RPMI7951 (cell line): ENCODE results near the gene TMEM248. TPM values are rescaled to one million over a fixed set of nuclear protein-coding genes. Genes with fewer than 3 reads are reported as not detected.
"Not testable (repeated sequence)": the region's sequence is repeated elsewhere in the genome, so short reads cannot be mapped to it uniquely, and the experiment has no call there.

Experiments
- DNase-seq: peaks from one replicate; pipeline ENCODE4 v3.0.0-alpha.2; 2012; ENCODE audit warnings: low read depth
- total RNA-seq: library from RNA; depleted of rRNA; stranded (reverse); fragments of >200 nt; shearing (Covaris generic); gene quantifications from 2 replicates; pipeline ENCODE4 v1.2.3, GENCODE V29; 2014

The TMEM248 gene
- total RNA-seq, 1 experiment from 2014 or later = 120 TPM

DNA sequence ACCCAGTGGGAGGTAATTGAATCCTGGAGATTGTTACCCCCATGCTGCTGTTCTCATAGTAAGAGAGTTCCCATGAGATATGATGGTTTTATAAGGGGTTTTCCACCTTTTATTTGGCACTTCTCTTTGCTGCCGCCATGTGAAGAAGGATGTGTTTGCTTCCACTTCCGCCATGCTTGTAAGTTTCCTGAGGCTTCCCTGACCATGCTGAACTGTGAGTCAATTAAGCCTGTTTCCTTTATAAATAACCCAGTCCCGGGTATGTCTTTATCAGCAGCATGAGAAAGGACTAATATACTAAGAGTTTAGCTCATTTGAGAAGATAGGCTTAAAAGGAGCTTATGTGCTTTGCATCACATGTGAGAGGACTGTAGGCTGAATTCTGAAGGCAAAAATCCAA, 29.3 kb downstream of the TMEM248 start:
- DNase-seq = peak; percentile 8

DNA sequence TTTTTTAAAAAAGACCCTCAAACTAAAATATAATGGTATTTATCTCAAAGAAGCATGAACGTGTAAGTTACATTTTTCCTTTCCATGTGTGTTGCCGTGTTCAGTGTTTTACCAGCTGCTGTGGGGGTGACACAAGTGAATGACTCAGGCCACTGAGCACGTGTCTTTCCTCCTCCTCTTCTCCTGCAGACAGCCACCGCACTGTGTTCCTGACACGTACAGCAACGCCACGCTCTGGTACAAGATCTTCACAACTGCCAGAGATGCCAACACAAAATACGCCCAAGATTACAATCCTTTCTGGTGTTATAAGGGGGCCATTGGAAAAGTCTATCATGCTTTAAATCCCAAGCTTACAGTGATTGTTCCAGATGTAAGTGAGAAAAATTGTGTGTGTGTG, 29.7 kb downstream of the TMEM248 start:
- peak; percentile 81 for DNase-seq

DNA sequence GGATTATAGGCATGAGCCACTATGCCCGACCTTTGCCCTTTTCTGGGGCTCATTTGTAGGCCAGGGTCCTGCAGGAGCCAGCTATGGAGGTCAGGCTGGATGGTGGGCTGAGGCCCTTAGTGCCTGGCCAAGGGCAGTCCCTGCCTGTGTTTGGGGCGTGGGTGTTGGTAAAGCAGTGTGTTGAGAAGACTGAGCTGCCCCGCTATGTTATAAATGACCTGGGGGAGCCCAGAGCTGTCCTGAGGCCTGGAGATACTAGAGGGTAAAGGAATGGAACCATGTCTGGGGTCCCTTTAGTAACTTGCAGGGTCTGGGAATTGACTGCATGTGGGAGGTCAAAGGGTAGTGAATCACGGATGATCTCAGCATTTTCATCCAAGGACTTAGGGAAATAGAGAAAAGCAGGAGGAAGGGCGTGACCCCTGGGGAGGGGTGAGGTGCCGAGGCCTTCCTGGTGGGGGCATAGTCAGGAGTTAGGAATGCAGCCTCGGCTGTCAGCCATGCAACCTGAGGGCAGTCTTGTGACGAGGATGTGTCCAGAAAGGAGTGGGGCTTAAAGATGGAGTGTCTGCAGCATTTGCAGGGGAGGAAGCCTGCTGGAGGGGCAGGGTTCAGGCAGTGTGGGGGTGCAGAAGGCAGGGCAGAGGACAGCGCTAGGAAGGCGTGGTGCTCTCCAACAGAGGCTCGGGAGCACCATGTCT, 31.5 kb downstream of the TMEM248 start:
- peak; percentile 89 for DNase-seq

DNA sequence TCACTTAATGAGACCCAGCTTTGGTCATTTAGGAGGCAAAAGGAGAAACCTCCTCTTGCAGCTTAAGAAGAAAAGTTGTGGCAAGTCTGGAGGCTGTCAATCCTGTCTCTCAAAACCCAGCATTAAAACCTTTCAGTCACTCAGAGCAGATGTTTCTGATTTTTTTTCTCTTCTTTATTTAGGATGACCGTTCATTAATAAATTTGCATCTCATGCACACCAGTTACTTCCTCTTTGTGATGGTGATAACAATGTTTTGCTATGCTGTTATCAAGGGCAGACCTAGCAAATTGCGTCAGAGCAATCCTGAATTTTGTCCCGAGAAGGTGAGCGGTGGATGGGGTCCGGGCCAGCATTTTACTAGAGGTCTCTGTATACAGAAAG, 32.0 kb downstream of the TMEM248 start:
- DNase-seq = no peak

- no peak for DNase-seq
Observed at GRCh38 chr7:66957595-66958290, 36.7 kb downstream of the TMEM248 start.

DNA sequence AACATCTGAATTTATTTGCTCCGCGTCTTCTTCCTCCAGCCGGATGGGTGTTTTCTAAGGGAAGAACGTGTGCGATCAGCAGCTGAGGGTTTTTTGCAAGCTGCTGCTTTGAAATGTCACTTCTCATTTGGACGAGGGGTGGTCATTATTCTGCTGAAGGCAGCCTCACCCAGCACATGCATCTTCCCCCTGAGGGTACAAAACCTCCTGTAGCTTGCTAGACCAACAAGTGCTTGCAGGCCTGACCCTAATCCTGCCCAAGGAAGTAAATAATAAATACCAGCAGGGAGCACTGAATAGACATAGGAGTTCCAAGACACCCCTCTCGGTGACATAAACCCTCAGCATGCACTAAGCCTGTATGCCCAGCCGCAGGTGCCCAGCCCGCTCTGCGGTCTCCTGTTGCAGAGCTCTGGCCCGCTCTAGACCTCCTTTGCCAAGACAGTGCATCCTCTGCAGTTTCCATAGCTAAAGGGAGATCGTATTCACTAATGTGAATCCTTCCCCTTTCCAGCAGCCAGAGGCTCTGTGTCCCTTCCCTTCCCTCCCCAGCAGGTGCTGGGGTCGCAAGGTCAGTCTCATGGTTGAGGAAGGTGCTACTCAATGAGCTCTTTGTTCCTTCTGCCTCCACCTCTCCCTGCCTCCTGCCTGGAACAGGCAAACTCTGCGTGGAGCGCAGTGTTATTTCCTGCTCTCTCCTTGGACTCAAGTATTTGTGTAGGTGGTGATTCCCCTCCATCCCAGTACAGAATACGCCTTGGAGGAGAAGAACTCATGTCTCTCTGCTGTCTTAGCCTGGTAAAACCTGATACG, 37.7 kb downstream of the TMEM248 start:
- DNase-seq = no peak

- no peak for DNase-seq
Observed at GRCh38 chr7:66960192-66960591, 39.2 kb downstream of the TMEM248 start.

DNA sequence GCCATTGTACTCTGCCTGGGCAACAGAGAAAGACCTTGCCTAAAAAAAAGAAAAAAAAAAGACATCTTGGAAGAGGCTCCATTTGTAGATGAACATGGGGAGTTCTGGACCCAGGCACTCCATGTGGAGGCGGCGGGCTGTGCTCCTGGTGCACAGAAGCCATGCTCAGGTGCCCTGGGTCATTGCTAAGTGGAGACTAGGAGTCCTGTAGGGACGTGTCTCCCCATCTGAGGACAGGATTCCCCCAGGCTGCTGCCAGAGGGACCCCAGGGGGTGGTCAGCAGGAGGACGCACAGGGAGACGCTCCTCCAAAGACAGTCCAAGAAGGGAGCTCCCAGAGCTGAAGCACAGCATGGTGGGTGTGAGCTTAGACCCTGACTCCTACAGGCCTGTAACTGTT, 40.1 kb downstream of the TMEM248 start:
- DNase-seq = no peak

GRCh38 chr7:66964411-66964810, 43.4 kb downstream of the TMEM248 start:
- DNase-seq = no peak

DNA sequence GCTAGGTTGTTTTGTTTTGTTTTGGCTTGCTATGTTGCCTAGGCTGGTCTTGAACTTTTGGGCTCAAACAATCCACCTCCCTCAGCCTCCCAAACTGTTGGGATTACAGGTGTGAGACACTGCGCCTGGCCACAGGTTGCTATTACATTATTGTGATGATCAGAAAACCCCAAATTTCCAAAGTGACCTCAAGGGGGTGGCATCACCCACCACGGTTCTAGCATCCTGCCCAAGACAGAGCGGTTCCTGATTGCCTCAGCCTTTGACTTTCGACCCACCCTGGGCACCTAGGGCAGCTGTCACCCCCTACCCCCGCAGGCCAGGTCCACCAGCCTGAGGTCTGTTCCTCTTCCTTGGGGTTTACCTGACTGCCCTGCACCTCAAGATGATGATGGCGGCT, 46.0 kb downstream of the TMEM248 start:
- DNase-seq = no peak

DNA sequence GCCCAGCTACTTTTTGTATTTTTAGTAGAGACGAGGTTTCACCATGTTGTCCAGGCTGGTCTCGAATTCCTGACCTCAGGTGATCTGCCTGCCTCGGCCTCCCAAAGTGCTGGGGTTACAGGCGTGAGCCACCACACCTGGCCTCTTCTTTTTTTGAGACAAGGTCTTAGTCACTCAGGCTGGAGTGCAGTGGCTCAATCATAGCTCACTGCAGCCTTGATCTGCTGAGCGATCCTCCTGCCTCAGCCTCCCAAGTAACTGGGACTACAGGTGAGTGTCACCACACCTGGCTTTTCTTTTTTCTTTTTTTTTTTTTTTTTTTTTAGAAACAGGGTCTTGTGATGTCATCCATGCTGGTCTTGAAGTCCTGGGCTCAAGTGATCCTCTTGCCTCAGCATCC, 48.0 kb downstream of the TMEM248 start:
- DNase-seq = not testable (repeated sequence)

DNA sequence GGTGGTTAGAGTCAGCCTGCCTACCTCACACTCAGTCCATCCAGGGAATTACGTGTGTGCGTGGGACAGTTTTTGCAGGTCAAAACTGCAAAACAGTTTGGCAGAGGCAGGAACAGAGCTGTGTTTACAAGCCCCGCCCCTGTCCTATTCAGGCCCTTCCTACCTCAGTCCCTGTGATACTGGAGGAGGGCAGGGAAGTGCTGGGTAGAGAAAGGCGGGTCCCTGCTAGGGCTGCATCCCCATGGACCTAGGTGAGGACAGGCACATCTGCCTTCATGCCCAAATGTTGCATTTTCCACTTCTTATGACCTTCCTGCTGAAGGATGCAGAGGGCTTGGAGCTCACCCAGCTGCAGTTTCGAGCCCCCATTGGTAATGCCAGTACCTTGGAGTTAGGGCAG, 49.3 kb downstream of the TMEM248 start:
- no peak for DNase-seq

DNA sequence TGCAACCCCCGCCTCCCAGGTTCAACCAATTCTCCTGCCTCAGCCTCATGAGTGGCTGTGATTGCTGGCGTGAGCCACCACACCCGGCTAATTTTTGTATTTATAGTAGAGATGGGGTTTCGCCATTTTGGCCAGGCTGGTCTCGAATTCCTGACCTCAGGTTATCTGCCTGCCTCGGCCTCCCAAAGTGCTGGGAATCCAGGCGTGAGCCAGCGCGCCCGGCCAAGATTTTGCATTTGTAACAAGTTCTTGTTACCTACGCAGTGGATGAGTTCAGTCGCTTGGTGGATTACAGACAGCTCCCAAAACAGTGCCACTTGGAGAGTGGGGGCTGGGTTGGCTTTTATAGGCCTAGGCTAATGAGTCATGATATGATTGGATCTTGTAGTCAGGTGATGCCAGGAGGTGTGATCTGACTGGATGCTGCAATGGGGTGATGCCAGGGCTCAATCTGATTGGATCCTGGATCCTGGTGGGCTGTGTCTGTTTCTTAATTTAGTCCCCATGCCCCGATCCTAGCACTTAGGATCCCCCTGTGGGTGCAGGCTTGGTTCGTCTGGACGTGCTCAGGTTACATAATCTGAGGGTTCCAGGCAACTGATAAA, 54.1 kb downstream of the TMEM248 start:
- no peak for DNase-seq

DNA sequence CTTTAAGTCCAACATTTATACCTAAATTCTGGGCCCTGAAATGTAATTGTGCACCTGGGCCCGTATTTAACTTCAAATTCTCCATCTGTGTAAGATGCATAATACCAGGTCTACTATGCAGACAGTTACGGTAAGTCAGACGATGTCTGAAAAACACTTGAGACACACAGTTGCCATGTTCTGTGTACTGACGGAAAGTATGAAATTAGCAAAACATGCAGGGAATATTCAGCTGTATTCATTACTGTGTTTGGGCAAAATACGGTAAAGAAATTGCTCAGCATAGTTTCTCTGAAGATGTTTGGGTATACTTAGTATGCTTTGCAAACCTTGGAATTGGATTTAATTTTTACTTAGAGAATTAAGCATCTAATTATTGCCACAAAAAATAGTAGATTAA, 57.3 kb downstream of the TMEM248 start:
- DNase-seq = not testable (repeated sequence)

DNA sequence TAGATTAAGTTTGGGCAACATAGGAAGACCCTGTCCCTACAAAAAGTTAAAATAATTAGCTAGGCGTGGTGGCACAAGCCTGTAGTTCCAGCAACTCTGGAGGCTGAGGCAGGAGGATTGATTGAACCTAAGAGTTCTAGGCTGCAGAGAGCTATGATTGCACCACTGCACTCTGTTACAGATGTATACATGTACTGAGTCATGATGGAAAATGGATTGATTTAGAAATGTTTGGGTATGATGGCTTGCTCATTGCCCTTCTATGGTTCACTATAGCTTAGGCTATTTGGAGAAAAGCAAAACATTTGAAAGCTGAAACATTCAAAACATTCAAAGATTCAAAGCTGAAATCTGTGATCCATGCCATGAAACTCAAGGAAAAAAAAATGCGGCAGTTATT, 58.0 kb downstream of the TMEM248 start:
- DNase-seq = not testable (repeated sequence)

DNA sequence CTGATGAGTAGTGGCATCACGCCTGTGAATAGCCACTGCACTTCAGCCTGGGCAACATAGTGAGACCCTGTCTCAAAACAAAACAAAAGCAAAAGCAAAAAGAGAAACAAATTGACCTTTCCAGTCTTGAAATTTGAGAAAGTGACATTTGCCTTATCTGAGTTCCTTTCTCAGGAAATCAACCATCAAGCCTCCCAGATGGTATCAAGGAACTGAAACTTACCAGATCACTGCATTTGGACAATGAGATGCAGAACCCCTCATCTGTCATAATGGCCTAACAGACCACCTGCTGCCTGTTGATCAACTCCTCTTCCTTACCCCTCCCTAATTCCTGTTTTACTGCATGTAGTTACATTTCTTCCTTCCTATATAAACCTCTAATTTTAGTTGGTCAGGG, 59.3 kb downstream of the TMEM248 start:
- DNase-seq = not testable (repeated sequence)

- DNase-seq = not testable (repeated sequence)
Observed at GRCh38 chr7:66989552-66989951, 68.5 kb downstream of the TMEM248 start.

DNA sequence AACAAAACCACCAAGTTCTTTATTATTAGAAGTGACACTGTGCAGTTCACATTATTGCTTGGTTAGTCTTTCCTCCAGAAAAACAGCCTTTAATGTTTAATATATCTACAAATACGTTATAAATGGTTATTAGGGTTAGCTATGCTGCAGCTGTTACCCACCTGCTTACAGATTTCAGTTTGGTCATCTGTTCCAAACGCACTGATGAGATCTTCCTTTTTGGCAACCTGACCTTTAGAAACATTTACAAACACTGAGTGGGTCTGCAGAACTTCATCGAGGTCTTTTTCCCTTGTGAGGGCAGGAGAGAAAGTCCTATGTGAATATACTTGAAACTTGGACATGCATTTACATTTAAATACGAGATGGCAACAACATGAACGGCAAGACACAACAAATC, 73.0 kb downstream of the TMEM248 start:
- not testable (repeated sequence) for DNase-seq

DNA sequence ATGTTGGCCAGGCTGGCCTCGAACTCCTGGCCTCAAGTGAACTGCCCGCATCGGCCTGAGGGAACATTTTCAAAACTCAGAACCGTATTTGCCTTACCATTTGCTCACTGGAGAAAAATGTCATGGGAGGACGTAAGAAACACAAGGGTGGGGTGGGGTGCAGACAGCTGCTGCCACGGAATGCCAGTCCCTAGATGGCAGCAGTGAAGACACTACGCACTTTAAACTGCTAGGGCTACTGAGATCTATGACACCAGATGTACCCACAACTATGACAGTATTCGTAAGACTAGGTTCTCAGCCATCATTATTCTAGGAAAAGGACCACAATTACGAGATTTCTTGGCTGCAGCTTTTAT, 73.6 kb downstream of the TMEM248 start:
- peak; percentile 88 for DNase-seq

DNA sequence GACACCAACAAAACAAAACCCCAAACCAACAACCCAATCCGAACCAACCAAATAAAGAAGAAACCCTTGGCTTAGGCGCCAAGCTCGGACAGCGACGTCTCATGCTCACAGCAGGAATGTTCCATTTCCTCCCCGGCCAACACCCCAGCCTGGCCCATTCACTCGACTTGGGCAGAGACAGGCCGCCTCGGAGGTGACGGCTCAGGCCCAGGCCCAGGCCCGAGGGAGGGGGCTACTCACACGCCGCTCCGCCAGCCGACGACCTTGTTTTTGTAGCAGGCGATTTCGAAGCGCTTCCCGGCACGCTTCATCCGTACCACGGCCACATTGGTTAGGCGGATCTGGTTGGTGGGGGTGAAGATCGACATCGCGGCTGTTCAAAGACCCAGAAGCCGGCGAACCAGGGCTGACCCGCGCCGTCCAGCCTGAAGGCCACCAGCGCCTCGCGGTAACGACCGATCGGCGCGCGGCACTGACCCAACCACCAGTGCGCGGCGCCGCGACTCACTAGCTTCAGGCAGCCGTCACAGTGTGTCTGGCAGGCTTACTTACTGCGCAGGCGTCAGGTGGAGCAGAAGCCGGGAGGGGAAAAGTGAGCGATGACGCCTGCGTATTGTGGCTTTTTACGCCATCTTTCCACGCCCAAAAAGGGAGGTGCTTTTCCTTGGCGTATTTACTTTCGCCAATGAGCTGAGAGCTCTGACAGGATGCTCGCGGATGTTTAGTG, 74.2 kb downstream of the TMEM248 start, which contains the start of gene SBDS:
SBDS (minus strand) TSS at position 537 of the 727 bp plus-strand sequence; CDS start at position 368, 169 bp downstream.
- DNase-seq = peak; percentile 99

- peak; percentile 97 for DNase-seq
Observed at GRCh38 chr7:66996444-66997191, 75.6 kb downstream of the TMEM248 start, which contains the start of gene TYW1. TSS of gene TYW1 (plus strand) at chr7:66996833. CDS start at chr7:66996979, 146 bp downstream.
